Activated T-cell treated with anti-CD3 and anti-CD28 coated beads for 4 hours (primary cell): Measurements from ENCODE around the gene CCDC85C.

Source experiments
- DNase-seq: peaks from one replicate; pipeline ENCODE4 v3.0.0-alpha.2; 2020

CCDC85C gene

DNA sequence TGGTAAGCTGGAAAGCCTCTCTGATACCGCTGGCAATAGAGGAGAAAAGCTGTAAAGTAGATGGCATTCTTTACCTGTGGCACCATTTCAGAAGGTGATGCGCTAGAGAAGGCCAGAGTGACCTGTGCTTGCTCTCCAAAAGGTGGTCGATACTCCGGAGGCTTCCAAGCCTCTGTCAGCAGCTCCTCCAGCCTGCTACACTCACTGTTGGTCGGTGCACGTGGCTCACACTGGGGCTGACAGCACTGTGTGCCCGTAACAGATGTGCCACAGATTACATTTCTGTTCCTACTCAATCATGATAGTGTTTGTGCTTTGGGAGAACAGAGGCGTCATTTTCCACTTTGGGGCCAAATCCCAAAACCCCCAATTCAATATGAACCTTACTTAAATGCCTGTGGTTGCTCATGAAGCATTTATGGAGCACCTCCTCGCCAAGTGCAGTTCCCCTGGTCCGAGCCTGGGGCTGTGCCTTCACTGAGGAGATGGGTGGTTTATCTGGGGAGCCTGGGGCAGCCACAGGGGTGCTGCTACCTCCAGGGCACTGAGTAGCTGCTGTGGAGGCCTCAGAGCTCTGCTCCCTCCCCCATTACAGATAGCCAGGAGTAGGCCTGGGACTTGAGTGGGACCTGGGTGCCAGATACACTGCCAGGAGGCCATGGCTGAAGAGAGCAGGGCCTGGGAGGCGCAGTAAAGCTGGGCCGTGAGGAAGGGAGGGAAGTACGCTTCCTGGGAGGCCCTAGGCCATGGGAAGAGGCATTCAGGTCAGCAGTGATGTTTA is 96.0 kb downstream of the CCDC85C start:
- no peak for DNase-seq

DNA sequence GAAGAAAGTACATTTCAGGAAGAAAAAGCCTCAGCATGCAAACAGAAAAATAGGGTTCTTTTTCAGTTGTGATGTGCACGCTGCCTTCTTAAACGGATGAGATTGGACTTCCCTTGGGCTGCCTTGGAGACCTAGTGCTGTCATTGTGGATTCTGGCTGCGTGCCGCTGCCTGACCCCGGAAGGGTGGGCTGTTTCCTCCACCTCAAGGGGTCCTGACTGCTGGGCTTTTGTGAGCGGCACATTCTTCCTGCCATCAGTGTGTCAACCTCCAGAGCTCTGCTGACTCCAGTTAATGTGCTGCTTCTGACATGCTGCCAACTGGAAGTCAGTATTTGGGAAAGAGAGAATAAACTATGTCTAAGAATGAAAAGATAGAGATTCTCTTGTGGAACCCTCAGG is 97.7 kb downstream of the CCDC85C start:
- no peak for DNase-seq

DNA sequence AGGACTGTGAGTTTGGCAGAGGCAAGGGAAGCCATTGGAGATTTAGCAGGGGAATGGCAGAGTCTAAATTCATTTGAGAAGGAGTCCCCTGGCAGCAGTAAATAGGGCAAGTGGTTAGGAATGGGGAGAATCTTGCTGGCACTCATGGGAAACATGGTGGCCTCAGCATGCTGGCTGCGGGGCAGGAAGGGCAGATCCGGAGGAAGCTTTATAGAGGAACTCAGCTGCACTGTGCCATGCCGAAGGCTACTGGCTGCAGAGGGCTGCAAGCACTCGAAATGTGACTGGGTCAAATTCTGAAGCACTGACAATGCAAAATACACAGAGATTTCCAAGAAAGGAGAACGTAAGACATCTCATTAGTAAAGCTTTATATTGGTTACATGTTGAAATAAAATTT is 98.9 kb downstream of the CCDC85C start:
- no peak for DNase-seq

DNA sequence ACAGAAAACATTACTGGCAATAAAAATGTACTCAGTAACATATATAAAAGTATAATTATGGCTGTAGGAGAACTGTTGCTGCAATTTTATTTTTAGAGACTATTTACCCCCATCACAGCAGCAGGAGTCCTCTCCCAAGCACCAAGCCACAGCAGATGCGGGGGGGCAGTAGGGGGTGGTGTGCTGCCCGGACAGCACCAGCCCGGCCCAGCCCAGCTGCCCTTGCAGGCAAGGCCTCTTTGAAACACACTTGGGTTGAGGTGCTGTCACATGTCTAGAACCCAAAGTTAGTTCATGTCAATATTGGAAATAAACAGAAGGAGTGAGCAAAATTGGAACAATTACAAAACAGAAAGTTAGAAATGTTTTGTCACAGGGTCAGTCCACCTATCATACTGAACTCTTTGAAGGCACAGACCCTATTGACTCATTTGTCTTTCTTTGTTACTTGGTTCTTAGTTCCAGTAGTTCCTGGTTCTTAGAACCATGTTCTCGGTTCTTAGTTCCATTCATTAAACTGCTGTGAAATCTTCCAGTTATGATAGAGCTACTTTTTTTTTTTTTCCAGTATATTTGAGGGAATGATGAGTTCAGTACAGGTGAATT is 100.1 kb downstream of the CCDC85C start:
- DNase-seq, result no peak

DNA sequence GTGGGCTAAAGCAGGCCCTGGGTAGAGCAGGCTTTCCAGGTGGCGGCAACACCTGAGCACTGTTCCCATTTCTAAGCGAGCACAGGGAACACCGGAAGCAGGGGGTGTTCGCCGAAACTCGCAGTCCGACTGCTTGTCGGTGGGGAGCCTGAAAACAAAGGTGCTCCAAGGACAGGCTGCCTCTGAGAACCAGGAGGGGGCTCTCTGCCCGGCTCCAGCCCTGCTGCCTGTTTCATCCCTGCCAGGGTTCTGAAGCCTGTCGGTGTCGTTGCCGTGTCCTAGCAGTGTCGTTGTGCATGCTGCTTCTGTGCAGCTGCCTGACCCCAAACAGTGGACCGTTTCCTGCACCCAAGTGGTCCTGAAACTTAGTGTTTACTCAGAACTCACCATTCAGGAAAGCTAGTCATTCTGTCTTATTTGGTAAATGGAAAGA is 101.0 kb downstream of the CCDC85C start:
- DNase-seq, result no peak

DNA sequence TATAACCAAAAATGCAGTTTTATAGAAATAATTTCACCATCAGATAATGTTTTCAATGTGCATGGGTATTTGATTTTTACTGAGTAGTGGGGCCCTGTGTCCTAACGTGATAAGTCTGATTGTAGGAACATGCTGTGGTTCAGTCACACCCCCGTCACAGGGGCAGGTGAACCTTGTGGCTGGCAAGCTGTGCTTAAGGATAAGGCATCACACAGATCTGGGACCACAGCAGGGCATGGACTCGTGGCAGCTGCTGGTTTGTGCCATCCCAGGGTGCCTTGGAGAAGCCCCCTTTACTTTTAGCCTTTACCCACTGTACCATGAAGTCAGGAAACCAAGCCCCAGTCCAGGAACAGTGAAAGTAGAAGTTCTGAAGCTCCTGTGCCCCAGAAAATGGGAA is 106.1 kb downstream of the CCDC85C start:
- DNase-seq, result no peak

DNA sequence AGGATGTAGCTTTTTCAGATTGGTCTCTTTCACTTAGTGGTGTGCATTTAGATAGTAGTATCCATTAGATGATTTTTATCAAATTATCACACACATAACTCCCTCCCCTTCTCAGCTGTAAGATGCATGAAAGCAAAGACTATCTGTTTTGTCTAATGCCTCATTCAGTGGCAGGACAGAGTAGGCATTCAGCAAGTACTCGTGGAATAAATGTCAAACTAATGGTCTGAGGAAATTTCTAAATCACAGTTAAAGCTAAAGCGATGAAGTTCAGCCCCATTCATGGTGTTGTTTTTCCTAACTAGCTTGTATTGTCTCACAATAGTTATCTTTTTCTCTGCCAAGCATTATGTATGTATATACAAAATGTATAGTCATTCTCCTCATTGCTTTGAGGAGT is 106.7 kb downstream of the CCDC85C start:
- DNase-seq, result no peak

DNA sequence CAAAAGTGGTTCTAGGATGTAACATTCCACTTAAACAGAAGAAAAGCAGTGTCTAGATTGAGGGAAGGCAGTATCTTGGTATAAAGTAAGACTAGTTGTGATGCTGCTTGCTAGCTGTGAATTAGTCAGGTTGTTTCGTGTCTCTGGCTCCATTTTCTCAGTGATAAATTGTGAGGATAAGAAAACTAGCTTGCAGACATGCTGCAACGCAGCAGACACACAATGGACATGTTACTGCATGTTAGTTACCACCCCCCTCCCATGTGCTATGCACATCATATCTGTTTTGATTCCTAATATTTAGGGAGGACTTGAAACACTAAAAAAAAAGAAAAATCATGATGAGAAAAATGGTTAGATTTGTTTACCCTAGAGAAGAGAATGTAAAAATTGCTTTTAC is 119.9 kb downstream of the CCDC85C start:
- DNase-seq, result no peak

DNA sequence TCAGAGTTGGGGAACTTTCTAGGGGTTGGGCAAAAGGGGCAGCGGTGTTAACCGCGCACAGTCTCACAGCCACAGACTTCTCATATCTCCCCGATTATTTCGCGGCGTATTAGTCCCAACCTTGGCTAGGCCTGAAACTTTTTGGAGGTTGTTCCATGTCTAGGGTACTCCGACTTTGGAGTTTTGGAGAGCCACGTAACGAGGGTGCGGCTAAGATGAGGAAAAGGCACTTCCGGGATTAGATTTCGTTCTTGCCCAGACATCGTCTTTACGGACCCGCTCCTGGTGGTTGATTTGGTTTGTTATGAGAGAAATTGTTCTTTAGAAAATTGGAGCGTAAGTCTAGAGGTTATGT is 122.3 kb downstream of the CCDC85C start:
- DNase-seq, result no peak

DNA sequence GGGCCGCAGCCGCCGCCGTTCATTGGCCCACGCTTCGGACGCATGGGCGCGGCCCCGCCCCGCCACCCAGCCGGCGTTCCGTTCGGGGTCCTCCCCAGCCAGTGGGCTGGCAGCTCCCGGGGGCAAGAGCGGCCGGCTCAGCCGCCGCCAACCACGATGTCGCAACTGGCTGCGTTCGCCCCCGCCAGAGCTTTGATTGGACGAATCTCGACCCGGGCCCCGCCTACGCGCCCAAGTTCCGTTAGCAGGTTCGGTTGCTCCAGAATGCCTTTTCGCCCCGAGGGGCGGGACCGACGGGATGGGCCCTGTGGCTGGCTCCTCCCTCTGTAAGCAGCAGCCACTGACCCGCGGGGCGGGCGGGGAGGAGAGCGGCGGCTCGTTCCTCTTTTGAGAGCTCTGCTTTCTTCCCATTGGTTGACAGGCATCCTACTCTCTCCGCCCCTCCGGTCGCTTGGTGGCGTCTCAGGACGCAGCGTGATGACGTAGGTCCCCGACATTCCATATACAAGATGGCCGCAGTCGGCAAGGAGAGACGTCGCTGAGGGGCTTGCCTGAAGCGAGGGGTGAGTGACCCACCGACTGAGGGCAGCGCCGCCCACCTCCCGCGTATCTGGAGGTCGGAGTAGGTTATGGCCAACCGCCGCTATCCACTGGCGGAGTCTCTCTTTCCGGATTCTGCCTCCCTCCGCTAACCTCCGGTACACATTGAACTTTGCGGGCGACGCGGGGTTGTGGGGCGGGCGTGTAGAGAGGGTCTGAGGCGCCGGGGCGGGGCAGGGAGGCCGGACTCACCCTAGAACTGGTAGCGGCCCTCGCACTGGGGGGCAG is 122.9 kb downstream of the CCDC85C start, which contains the start of gene CCNK:
Gene CCNK (plus strand): TSS at position 493 of the 828 bp plus-strand sequence. CDS start 11,269 bp downstream, outside the sequence.
- peak; percentile 100 for DNase-seq

DNA sequence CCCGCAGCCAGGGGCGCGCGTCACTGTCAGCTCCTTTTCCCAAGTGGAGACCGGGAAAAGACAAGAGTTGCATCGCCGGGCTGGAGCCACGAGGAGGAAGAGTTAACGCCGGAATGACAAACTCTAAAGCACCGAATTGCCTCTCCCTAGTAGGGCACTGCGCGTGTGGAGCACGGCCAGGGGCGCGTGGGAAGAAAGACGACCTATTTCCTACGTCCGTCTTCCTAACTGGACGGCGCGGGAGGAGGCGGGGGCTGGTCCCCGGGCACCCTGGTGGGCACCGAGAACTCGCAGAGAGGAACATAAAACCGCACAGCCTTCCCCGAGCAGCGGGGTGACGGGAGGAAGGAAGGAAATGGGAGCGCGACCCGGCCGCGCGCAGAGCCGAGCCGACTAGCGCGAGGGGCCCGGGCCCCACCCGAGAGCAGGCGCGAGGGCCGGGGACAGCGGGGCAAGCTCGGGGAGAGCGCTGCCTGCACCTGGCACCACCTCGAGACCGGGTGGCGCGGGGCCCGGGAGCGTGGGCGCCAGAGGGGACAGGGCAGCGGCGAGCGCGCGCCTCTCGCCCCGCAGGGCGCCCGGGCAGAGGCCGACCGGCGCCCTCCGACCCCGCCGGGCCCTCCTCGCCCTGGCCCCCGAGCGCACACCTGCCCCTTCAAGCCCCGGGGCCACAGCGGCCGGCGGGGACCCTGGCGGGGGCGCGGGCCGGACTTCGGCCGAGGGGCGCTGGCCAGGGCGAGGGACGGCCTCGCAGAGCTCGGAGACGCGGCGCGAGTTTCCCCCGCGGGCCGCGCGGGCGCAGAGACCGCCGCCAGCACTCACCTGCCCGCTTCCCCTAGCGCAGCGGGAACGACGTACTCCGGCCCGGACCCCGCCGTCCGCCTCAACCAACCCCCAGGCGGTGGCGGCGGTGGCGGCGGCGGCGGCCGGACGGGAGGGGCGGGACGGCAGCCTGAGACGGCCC is 123.8 kb downstream of the CCDC85C start, which contains the start of gene SETD3:
Gene SETD3 (minus strand): TSS at position 954 of the 964 bp plus-strand sequence. CDS start 15,054 bp downstream, outside the sequence.
- DNase-seq, result no peak

DNA sequence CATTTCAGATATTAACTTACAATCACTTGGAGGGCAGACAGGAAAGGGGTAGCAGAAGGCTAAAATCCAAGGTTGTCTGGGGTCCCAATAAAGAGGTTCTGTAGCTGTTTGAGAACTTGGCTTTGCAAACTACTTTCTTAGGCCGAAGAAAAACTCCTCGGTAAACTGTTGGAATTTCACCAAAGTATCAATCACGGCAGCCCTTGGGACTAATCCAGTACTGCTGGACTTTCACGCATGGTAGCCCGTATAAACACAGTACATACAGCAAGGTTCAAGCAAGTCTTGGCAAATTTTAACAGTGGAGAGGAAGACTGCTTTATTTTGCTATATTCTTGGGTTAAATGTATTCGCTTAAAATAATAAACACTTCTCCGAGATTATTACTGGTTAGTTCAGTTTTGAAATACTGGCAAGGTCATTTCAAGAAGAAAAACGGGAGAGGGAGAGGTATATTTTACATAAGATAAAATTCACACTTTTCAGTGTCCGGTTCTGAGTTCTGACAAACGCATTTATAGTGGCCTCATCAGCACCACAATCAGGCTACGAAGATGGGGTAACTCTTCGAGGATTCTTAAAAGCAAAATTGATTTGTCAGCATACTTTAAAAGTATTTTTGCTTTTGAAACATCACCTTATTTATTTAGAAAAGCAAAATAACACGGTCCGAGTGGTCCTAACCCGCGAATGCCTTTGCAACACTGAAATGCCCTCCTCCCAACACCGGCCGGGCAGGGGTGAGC is 124.7 kb downstream of the CCDC85C start:
- no peak for DNase-seq

DNA sequence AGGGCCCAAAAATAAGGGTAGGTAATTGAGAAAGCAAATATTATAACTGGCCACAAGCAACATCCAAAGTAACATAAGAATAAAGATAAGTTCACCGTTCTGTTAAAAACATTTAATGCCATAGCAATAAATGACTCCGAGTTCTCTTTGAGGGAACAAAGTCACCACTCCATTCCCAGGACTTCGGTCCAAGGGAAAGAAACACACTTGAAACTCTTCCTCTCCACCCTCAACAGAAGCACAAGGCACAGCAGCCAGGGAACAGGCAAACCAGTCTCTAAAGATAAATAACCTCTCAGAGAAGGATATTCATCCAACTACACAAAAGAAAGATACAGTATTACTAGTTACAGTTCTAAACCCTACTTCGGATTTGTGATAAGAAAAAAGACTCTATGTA is 125.9 kb downstream of the CCDC85C start:
- no peak for DNase-seq

DNA sequence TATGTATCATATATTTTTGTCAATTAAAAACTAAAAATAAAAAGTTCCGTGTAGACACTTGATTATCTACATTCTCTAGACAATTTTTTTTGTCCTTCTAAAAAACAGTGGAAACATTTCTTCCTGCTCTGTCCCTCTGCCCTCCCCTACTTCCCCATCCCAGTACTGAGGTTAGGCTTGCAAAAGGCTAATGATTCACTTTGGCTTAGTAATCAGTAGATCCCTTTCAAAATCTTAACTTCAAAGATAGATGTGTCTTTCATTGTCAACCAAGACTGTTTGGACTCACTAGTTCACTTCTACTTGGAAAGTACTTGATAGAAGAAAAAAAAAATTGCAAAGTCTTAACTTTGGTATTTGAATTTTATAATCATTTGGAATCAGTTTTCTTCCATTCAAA is 127.1 kb downstream of the CCDC85C start:
- no peak for DNase-seq

DNA sequence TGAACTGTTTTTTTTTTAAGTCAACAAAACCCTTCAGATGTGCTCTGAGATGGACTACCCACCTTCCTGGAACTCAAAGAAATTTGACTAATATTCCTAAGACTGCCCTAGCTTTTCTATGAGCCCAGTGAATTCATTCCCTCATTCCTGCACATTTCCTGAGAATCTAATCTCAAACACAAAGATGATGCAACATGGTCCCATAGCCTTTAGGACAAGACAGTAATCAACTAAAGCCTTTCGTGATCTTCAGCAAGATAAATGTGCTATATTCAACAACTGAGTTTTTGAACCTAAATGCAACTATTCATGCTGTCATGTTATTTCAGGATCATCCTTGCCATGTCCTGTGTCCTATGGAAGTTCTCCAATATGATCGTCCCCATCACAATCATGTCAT is 128.3 kb downstream of the CCDC85C start:
- no peak for DNase-seq

DNA sequence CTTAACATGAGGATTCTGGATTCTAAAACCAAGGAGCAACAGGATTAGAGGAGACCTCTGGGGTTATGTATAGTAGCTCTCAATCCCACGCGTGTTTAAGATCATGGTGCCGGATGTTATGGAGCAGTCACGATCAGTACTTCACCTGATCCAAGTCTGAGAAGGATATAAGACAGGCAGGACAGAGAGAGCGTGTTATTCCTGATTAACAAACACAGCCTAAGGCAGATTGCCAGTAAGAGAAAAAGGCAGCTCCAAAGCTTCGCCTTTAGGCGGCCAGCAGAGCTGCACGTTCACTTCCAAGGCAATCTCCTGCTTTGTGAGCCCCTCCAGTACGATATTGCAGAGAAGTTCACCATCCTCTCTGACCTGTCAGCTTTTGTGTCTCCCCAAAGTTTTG is 128.8 kb downstream of the CCDC85C start:
- DNase-seq, result no peak

DNA sequence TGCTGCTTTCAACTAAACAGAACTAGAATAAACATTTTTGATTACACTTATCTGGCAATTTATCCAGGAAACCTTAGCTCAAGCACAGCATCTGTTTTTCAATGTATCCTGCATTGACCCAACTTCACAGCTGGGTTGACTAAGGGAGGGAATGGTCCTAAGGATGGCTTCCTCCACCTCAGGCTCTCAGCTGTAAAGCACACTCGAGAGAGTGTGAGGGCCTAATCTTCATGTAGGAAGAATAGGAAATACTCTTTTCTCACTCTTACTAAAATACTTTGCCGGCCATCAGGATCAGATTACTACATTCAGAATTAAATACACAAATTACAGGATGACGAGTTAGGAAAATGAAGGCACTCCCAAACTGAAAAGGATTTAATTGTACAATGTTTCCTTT is 130.5 kb downstream of the CCDC85C start:
- no peak for DNase-seq

DNA sequence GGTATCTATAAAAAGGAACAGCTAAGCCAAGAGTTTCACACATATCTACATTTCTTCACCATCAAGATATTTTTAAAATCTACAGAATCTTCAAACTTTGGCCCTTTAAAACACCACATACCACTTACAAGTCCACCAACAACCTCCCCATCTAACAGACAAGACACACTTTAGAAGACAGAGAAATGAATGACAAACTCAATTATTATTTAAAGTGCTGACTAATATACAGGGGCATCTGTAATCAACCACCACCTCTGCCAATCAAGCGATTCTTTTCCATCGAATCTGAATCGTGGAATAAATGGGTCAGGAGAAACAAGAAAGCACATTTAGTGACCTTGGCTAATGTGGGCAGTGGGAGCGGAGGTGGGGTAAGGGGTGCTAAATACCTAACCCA is 131.1 kb downstream of the CCDC85C start:
- no peak for DNase-seq

DNA sequence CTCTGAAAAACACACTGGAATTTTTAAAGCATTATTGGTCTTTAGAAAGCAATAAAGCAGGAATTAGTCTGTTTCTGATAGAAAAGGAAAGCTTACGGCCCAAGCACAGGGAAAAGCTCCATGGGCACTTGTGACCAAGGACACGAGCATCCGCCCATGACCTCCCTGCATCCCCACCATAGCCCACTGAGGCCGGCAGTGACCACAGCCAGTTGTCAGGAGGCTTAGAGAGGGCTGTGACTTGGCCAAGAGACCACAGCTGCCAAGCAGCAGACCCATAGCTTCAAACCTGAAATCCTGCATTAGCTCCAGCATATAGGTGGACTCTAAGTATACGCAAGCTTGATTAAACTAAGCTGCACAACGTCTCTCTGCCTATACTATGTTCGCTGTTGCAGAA is 132.3 kb downstream of the CCDC85C start:
- no peak for DNase-seq

DNA sequence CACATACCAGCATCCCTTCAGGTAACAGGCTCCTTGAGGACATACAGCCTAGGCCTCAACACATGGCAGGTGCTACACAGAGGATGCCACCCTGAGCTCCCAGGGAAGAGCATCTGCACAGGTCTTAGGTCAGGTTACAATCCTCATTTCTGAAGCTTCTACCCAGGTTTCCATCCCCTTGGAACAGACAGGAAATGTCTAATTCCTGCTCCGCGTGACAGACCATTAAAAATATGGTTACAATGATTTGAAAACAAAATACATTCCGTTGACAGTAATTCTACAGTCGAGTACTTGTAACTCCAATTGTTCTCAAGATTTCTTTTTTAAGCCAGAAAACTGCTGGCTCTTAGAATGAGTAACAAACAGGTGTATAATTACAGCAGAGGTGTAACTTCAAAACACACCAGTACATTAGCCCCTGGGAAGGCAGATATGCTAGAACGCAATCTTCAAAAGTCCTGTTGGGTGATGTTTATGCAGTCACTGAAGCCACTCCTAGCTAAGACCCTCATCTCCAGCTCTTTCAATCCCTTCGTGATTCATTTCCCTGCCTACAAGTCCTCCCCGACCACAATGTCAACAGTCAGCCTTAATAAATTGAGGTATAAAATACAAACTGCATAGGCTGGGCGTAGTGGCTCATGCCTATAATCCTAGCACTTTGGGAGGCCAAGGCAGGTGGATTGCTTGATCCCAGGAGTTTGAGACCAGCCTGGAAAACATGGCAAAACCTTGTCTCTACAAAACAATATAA is 135.0 kb downstream of the CCDC85C start:
- DNase-seq, result no peak

DNA sequence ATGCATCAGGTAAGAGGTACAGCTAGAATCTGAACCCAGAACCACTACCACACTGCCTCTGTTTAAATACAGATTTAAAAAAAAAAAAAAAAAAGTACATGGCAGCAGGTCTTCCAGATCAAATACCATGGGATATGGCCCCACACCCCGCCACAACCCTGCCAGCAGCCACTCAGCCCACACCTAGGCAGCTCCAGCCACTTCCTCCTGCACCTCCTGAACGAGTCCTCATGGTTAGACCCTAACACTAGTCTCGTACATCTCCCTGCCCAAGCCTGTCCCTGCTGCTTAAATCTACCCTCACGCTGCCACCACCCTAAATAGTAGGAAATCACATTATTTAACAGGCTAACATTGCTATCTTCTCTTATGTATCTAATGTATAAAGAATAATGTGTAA is 135.9 kb downstream of the CCDC85C start:
- no peak for DNase-seq
